Muscle layer of colon (tissue), 2 donors: ENCODE measurements around the gene DNASE1L1.

Experiments
- H3K27ac ChIP-seq: one replicate; pipeline ENCODE4 v1.7.0; 2013; ENCODE audit warnings: low read depth, mild to moderate bottlenecking, low read length, moderate library complexity
- H3K27me3 ChIP-seq, 2 donors: one replicate each; pipeline ENCODE4 v1.7.0; 2013; ENCODE audit warnings: low read length in 2 of 2, mild to moderate bottlenecking in 2 of 2; ENCODE audit not compliant: insufficient read depth in 2 of 2, control insufficient read depth in 1 of 2
- H3K36me3 ChIP-seq: one replicate; pipeline ENCODE4 v1.7.0; 2013; ENCODE audit warnings: mild to moderate bottlenecking, low read length; ENCODE audit not compliant: insufficient read depth
- H3K4me1 ChIP-seq: one replicate; pipeline ENCODE4 v1.7.0; 2013; ENCODE audit warnings: mild to moderate bottlenecking, low read length; ENCODE audit not compliant: insufficient read depth
- H3K4me3 ChIP-seq, 2 donors: one replicate each; pipeline ENCODE4 v1.7.0; 2013; ENCODE audit warnings: low read length in 2 of 2, low read depth in 1 of 2, mild to moderate bottlenecking in 1 of 2, moderate library complexity in 1 of 2
- H3K9ac ChIP-seq: one replicate; pipeline ENCODE4 v1.7.0; 2013; ENCODE audit warnings: low read length
- H3K9me3 ChIP-seq: one replicate; pipeline ENCODE4 v1.7.0; 2013; ENCODE audit warnings: mild to moderate bottlenecking, low read length
- donor health status: abdominal sarcoma.
- donor health status: Adenocarcinoma of cecum.

The DNASE1L1 gene

DNA sequence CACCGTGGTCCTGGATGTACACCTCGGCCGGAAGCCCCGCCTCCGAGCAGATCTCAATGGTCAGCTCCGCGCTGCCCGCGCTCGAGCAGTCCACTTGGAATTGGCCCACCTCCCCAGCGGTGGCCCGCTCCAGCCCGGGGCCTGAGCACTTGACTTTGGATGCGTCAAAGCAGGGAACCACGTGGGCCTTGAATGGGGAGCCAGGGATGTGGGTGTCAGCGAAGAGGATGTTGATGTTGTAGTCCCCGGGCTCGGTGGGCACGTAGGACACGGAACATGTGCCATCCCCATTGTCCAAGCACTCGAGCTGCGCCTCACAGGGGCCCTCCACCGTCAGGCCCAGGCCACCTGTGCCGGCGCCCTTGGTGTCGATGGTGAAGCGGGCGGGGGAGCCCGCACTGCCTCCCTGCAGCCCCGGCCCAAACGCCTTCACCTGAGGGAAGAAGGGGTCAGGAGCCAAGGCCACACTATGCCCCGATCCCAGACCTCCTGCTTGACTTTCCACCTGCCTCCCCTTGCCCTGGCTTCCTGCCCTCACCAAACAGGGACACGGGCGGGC is 48.8 kb downstream of the DNASE1L1 start:
- H3K27ac ChIP-seq: peak overlapping the region; percentile 22
- no peaks in the 10 kb centered on the region for H3K9me3 ChIP-seq
- peaks cover 89% of the 10 kb centered on the region for H3K36me3 ChIP-seq
- H3K27me3 ChIP-seq: no peaks in the 10 kb centered on the region
- no peak overlapping the region for H3K4me3 ChIP-seq
- H3K9ac ChIP-seq: no peak overlapping the region
- peaks cover 6% of the 10 kb centered on the region for H3K4me1 ChIP-seq

DNA sequence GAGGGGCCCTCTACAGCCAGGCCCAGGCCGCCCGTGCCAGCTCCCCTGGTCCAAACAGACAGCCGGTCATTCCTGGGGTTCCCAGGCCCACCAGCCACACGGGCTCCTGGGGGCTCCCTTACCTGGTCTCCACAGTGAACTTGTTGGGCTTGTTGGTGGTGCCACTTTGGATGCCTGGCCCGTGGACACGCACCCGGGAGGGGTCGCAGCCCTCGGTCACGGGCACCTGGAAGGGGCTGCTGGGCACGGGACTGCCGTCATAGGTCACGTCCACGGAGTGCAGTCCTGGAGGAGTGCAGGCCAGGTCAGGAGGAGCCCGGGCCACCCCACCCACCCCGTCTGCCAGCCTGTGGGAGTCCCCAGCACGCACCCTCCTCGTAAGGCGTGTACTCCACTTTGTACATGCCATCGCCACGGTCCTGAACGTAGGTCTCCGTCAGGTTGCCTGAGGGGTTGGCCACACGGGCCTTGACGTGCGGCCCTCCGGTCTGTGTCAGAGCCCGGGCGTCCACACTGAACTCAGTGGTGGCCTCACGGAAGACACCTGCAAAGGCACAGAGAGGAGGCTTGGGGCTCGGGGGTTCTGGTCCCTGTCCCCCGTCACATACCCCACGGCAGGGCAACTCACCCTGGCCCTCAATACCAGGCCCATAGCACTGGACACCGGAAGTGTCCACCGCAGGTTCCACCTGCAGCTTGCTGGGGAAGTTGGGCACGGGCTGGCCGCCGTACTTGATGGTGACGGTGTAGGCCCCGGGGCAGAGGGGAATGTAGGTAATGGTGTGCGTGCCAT is 49.5 kb downstream of the DNASE1L1 start:
- H3K9ac ChIP-seq: no peak overlapping the region
- peak overlapping the region; percentile 19 for H3K27ac ChIP-seq
- H3K9me3 ChIP-seq: no peaks in the 10 kb centered on the region
- H3K27me3 ChIP-seq: no peaks in the 10 kb centered on the region
- H3K4me1 ChIP-seq: peaks cover 6% of the 10 kb centered on the region
- no peak overlapping the region for H3K4me3 ChIP-seq
- H3K36me3 ChIP-seq: peaks cover 89% of the 10 kb centered on the region

DNA sequence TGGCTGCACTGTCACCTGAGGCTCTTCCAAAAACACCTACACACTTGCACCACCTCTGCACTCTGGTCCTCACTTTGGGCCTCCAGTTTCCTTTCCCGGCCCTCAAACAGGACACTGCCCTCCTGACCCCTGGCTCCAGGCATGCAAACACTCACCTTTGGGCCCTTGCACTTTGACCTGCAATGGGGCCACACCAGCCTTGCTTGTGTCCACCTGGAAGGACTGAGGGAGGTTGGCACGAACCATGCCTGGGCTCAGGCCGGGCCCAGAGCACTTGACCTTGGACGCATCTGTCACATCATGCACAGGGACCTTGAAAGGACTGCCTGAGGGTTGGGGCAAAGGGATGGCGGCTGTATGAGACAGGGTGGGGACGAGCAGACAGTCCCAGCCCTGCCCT is 50.2 kb downstream of the DNASE1L1 start:
- H3K36me3 ChIP-seq: peaks cover 92% of the 10 kb centered on the region

DNA sequence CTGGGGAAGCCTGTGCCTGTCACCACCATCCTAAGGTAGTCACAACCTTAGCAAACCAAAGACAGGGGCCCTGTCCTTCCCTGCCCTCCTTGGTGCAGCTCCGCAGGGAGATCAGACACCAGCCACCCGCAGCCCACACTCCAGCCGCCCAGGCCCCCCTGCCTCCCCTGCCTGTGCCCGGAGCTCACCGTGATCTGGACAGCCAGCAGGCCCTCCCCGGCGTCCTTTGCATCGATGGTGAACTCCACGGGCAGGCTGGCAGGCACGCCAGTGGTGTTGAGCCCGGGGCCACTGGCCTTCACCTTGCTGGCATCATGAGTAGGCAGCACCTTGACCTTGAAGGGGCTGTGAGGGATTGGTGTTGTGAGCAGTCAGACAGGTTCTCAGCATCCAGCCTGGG is 51.0 kb downstream of the DNASE1L1 start:
- Histone ChIP-seq H3K36me3 (peaks cover 96% of the 10 kb centered on the region), H3K4me3 (no peak overlapping the region), H3K9me3 (no peaks in the 10 kb centered on the region), H3K9ac (no peak overlapping the region), H3K27me3 (no peaks in the 10 kb centered on the region), H3K27ac (peak overlapping the region; percentile 30), H3K4me1 (peaks cover 6% of the 10 kb centered on the region)

More for the DNA sequence above, 50.2 kb downstream of the DNASE1L1 start:
- Histone ChIP-seq H3K27ac (peak overlapping the region; percentile 30), H3K4me1 (peaks cover 6% of the 10 kb centered on the region), H3K9ac (no peak overlapping the region), H3K9me3 (no peaks in the 10 kb centered on the region), H3K4me3 (peak overlapping the region in 1 of 2 donors; percentile 38), H3K27me3 (no peaks in the 10 kb centered on the region)

DNA sequence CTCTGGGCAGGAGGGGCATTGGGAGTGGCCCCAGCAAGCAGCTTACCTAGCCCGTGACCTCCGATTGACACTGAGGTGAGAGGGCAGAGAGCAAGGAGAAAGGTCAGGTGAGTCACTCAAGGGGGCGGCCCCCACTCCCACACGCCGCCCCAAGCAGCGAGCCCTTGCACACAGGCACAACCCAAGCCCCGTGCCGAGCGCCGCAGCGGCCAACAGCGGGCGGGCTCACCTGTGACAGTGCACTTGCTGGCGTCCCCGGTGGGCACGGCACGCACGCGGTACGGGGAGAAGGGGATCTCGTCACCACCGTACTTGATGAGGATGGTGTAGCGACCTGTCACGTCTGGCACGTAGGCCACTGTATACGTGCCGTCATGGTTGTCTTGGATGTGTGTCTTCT is 51.8 kb downstream of the DNASE1L1 start:
- H3K36me3 ChIP-seq: peaks cover 96% of the 10 kb centered on the region
- H3K4me3 ChIP-seq: no peak overlapping the region
- peaks cover 6% of the 10 kb centered on the region for H3K4me1 ChIP-seq
- H3K9ac ChIP-seq: no peak overlapping the region
- H3K27ac ChIP-seq: peak overlapping the region; percentile 43
- no peaks in the 10 kb centered on the region for H3K9me3 ChIP-seq
- no peaks in the 10 kb centered on the region for H3K27me3 ChIP-seq

DNA sequence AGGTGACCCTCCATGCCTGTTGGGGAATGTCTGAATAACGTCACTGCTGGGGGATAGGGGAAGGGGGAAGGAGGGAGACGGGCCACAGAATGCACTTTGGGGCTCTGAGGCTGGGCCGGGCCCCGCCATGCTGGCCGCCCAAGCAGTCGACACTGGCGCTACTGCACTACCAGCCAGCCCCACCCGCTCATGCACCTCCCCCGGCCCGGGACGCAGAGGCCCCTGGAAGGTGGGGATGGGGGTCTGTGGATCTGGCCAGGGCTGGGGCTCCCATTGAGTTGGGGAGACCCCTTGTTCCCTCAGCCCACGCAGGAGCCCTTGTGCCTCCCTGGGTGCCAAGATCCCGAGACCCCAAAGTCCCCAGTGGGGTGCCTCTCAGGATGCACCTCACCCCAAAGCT is 52.5 kb downstream of the DNASE1L1 start:
- H3K27ac ChIP-seq: no peak overlapping the region
- H3K4me1 ChIP-seq: peaks cover 6% of the 10 kb centered on the region
- H3K36me3 ChIP-seq: peaks cover 96% of the 10 kb centered on the region
- H3K9me3 ChIP-seq: no peaks in the 10 kb centered on the region
- H3K9ac ChIP-seq: no peak overlapping the region
- no peaks in the 10 kb centered on the region for H3K27me3 ChIP-seq
- H3K4me3 ChIP-seq: no peak overlapping the region

DNA sequence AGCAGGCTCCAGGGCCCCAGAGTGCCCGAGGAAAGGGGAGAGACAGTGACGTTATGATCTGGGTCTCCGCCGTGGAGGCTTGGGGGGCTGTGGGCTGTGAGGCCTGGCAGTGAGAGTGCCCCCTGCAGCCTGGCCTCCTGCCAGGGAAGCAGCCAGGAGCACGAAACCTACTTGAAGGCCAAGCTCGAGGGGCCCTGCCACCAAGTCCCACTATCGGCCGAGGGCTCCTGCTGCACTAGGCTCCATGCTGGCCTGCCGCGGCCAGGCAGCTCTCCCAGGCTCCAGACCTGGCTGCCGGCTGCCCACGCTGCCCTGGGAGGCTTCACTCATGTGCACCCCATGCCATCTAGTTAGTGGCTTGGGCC is 53.3 kb downstream of the DNASE1L1 start:
- no peaks in the 10 kb centered on the region for H3K9me3 ChIP-seq
- H3K27ac ChIP-seq: peak overlapping the region; percentile 16
- H3K27me3 ChIP-seq: no peaks in the 10 kb centered on the region
- H3K36me3 ChIP-seq: peaks cover 99% of the 10 kb centered on the region
- no peak overlapping the region for H3K4me3 ChIP-seq
- H3K9ac ChIP-seq: no peak overlapping the region
- H3K4me1 ChIP-seq: peaks cover 6% of the 10 kb centered on the region

DNA sequence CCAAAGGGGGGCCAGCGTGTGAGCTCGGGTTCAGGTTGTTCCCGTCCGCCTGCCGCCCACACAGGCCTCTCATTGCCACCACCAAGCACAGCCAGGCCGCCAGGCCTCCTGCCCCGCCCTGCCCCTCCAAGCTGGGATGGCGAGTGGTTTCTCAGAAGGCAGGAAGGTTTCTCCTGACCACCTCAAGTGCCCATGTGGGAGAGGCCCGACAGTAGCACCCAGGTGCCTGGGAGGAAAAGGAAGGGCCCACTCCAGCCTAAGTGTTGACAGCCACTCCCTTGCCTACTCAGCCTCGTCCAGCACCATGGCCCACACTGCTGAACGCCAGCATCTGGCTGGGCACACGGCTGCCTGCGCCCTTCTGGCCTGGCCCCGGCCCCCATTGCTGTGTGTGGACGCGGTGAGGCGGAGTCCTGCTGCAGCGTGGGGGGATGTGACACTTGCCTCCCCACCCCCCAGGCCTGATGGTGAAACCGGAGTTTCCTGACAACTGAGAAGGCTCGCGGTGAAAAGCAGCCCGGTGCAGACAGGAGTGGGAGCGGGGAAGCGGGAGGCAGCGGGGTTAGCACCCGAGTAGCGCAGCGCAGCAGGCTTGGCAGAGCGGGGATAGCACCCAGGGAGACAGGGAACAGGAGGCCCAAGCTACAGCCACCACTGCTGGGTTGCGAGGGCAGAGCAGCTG is 53.8 kb downstream of the DNASE1L1 start:
- Histone ChIP-seq H3K4me3 (no peak overlapping the region), H3K9me3 (no peaks in the 10 kb centered on the region), H3K4me1 (peaks cover 6% of the 10 kb centered on the region), H3K27me3 (no peaks in the 10 kb centered on the region), H3K9ac (no peak overlapping the region), H3K27ac (peak overlapping the region; percentile 48), H3K36me3 (peaks cover 100% of the 10 kb centered on the region)

DNA sequence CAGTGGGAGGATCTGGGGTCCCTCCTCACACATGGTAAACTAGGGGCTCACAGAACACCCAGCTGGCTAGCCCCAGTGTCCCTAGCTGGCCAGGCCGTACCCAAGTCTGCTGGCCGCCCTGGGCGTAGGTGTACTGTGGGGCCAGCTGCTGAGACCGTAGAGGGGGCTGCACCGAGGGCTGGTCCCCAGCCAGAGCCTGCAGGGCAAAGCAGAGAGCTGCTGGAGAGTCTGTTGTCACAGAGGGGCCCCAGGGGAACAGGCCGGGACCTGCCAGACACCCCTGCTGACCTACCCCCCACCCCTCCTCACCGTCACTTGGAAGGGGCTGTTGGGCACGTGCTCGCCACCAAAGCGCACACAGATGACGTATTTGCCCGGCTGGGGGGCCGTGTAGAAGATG is 54.5 kb downstream of the DNASE1L1 start:
- no peaks in the 10 kb centered on the region for H3K27me3 ChIP-seq
- peaks cover 99% of the 10 kb centered on the region for H3K36me3 ChIP-seq
- H3K4me1 ChIP-seq: peaks cover 6% of the 10 kb centered on the region
- H3K4me3 ChIP-seq: no peak overlapping the region
- no peaks in the 10 kb centered on the region for H3K9me3 ChIP-seq
- H3K27ac ChIP-seq: peak overlapping the region; percentile 48
- H3K9ac ChIP-seq: no peak overlapping the region

DNA sequence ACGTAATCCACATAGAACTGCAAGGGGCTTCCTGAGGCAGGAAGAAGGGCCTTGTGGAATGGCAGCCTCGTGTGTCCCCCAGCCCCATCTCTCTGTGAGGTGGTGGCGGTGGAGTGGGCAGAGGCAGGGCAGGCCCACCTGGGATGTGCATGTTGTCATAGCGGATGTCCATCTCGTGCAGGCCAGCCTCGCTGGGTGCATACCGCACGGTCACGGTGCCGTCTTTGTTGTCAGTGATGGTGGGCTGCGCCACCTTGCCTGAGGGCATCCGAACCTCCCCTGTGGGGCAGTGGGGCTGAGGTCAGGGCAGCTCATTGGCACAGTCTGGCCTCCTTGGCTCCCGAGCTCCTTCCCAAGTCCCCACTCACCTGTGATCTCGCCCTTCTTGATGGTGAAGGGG is 55.0 kb downstream of the DNASE1L1 start:
- Histone ChIP-seq H3K4me1 (peaks cover 6% of the 10 kb centered on the region), H3K27me3 (no peaks in the 10 kb centered on the region), H3K9ac (no peak overlapping the region), H3K9me3 (no peaks in the 10 kb centered on the region), H3K4me3 (no peak overlapping the region), H3K27ac (peak overlapping the region; percentile 39), H3K36me3 (peaks cover 99% of the 10 kb centered on the region)

DNA sequence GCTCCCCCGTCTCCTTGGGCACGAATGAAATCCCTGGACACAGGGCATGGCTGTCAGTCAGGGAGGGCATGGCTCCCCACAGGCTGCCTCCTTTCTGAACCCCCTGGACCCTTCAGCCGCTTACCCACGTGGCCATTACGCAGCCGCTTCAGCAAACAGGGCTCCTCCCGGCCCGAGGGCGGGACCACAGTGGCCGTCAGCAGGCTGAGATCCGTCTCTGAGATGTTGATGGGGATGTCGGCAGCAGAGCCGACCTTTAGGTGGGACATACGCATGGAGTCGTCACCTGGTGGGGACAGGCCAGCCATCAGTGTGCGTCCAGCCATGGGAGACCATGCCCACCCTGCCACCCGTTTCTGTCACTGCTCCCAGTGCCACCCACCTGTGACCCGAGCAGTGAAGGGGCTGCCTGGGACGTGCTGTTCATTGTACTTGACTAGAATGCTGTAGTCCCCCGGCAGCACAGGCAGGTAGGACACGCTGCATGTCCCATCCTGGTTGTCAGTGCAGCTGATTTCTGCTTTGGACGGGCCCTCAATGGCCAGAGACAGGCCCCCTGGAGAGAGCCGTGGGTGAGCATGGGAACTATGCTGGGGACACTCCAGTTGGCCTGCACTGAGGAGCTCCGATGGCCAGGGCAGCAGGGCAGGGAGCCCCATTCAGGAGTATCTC is 55.7 kb downstream of the DNASE1L1 start:
- Histone ChIP-seq H3K27ac (peak overlapping the region; percentile 36), H3K9ac (no peak overlapping the region), H3K4me3 (no peak overlapping the region), H3K27me3 (peaks cover 0 to 4% of the 10 kb centered on the region in 2 donors), H3K36me3 (peaks cover 95% of the 10 kb centered on the region), H3K4me1 (peaks cover 6% of the 10 kb centered on the region), H3K9me3 (no peaks in the 10 kb centered on the region)
